Lung microvascular endothelial cell (primary cell): ENCODE measurements around the gene FAM81A. TPM values are rescaled to one million over a fixed set of nuclear protein-coding genes. Genes with fewer than 3 reads are reported as not detected.

Experiments
- DNase-seq, 2 donors: peaks; one replicate each; pipeline versions ENCODE4 v3.0.0 to v3.0.0-alpha.2; 2010; ENCODE audit warnings: low read depth in 2 of 2
- total RNA-seq: library from RNA; depleted of rRNA; stranded (reverse); fragments of >200 nt; gene quantifications from 2 replicates; pipeline ENCODE4 v1.2.1, GENCODE V29; 2014

FAM81A gene
- total RNA-seq, 1 donor from 2014 or later = not detected

- DNase-seq = no peak
Observed at GRCh38 chr15:59571606-59572005, 133.6 kb downstream of the FAM81A start.

Other genes starting within 250 kb of the FAM81A start
- not detected in 2 replicates for gene LDHAL6B, start 231.3 kb upstream of the FAM81A start, total RNA-seq
- gene MYO1E, start 65.3 kb upstream of the FAM81A start, total RNA-seq = 12.1 and 19.2 TPM in 2 replicates
- not detected in 2 replicates for gene GCNT3, start 173.6 kb downstream of the FAM81A start, total RNA-seq
- 51.2 and 61.0 TPM in 2 replicates for gene GTF2A2, start 219.3 kb downstream of the FAM81A start, total RNA-seq